GM18951 (cell line): ENCODE results near the gene NAMPT.

ENCODE experiments used
- POLR2A ChIP-seq: IDR thresholded peaks from 4 replicates; pipeline ENCODE4 v1.6.1; 2011; ENCODE audit warnings: mild to moderate bottlenecking; ENCODE audit not compliant: insufficient read length, insufficient read depth; ENCODE audit errors: extremely low read depth
- in situ Hi-C: fragments of 300-500 bp; cut with MboI; formaldehyde crosslinking; loops from one replicate; pipeline ENCODE4 v1.12.0; 2022; ENCODE audit warnings: low sequenced_read_pairs, mixed read lengths, inconsistent platforms; ENCODE audit not compliant: unreplicated experiment

NAMPT gene

DNA sequence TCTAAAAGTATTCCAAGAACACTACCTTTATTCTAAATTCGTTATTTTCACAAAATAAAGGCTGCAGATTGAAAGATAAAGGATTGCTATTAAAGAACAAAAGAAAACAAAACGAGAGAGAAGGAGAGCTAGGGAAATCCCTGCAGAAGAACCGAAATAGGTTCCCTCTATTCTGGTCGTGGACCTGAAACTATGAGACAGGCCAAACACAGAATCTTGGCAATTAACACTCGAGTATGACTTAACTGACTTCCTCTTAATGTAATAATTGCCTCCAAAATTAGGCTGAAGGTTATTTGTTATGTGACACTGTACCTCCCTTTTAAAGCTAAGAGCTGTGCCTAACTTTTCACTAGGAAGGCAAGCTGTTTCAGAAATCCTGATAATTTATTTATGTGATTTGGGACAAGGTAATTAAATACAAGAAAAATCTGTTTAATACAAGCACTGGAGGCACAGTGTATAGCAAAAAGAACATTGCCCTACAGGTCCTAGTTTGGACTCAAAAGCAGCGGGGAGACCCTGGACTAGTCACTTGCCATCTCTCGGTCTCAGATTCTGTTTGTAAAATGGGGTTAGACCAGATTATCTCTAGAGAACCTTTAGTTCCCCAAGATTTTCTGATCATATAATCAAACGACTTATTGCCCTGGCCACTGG is 11.6 kb downstream of the NAMPT start:
- in situ Hi-C loops: no loop called here
- no peak for TF ChIP-seq POLR2A

DNA sequence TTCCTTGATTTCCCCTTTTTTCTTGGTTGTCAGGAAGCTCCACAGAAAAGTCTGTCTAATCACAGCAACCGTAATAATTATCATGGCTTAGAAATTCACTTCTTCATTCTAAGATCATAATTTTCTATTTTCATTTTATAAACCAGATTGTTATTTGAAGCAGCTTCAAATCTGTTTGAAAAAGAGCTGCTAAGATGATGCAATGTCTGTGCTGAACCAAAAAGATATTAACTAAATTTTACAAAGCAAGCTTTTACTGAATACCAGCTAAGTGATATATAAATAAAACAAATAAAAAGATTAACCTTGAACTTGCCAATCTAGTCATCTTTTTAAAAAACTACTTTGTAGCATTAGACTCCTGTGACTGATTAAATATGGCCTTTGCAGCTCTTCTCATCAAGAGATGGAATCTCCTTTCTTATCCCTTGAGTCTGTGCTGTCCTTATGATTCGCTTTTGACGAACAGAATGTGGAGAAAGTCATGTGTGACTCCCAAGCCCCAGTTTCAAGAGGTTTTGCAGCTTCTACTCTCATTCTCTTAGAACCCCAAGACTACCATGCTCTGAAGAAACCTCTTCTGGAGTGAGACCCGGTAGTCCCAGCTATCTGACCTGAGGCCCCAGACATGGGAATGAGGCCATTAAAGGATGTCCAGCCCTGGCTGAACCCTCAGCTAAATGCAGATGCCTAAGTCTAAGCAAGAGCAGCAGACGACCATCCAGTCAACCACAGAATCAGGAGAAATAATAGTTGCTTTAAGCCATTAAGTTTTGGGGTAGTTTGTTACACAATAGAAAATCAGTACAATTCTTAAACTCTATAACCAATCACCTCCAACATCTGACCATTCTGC is 14.4 kb downstream of the NAMPT start:
- no peak for TF ChIP-seq POLR2A
- in situ Hi-C loops: no loop called here

DNA sequence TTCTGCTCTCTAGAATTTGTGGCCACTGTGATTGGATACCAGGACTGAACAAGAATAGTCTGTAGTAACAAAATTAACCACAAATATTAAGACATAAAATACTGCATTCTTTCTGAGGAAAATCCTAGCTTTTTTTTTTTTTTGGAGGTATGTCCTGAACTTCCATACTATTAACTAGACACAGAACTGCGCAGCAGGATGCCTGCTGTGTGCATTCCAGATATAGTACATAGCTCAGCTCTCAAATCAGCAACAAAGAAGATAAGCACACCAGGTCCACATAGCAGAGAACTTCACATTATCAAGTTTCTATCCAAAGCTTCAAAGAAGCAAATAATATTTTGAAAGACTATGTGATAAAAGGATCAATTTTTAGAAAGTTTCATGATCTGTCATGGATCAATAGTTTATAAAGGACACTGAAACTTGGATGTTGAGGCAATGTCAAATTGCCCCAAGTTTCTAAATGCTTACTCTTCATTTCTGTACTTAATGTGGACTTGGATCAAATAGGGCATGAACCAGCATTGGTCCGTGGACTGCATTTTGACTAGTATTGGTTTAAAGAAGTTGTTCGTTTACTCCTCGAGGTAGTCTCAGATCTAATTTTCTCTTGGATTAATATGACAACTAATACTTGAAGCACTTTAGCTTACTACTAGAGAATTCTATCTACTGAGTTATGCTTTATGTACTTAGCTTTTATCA is 15.4 kb downstream of the NAMPT start:
- in situ Hi-C loops: no loop called here
- no peak for TF ChIP-seq POLR2A

DNA sequence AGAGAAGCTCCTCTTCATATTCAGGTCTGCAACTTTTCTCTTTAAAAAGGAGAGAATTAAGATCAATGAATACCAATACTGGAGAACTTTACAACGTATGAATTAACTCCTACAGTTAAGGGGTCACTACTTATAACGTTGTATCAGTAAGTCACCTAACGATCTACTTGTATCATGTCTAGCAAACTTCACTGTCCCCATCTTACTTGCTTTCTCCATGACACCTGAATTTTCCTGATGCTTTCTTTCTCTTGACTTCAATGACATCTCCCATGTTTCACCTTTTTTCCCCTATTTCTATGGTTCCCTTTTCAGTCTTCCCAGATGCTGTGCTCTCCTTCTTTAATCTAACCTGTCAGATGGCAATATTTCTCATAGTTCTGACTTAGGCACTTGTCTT is 19.6 kb downstream of the NAMPT start:
- no peak for TF ChIP-seq POLR2A
- in situ Hi-C loops: no loop called here

DNA sequence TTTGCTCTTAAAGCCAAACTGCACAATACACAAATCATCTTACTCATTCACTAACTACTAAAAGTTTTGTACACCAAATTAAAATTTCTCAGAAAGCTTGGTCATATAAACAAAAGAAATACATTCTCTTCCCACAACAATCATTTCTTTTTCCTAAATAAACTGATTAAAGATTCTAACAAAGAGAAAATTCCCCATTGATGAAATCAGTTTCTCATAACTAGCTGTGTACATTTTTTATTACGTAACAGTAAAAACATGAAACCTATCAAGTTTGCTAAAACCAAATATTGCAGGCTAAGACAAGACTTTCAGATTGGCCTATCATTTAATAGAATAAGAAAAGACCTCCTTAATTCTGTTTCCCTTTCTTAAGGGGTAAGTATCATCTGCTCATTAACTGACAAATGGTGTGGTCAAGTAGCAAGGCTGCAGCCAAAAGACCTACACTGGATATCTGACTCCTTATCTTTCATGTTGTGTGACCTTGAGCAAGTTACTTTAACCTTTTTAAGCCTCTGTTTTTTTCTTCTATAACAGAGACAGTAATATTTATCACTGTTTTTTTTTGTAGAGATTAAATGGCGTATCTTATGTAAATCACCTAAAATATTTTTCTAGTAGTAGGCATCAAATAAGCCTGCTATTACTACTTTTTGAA is 22.4 kb downstream of the NAMPT start:
- TF ChIP-seq POLR2A: no peak
- in situ Hi-C loops: no loop called here

DNA sequence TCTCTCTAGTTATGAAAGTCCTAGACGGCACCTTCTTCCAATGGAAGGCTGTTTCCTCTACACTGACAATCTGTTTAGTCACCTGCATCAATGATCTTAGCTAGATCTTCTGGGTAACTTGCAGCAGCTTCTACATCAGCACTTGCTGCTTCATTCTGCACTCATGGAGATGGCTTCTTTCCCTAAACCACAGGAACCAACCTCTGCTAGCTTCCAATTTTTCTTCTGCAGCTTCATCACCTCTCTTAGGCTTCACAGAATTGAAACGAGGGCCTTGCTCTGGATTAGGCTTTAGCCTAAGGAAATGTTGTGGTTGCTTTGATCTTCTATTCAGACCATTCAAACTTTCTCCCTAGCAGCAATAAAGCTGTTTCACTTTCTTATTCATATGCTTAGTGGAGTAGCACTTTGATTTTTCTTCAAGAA is 24.6 kb downstream of the NAMPT start:
- in situ Hi-C loops: no loop called here
- no peak for TF ChIP-seq POLR2A

DNA sequence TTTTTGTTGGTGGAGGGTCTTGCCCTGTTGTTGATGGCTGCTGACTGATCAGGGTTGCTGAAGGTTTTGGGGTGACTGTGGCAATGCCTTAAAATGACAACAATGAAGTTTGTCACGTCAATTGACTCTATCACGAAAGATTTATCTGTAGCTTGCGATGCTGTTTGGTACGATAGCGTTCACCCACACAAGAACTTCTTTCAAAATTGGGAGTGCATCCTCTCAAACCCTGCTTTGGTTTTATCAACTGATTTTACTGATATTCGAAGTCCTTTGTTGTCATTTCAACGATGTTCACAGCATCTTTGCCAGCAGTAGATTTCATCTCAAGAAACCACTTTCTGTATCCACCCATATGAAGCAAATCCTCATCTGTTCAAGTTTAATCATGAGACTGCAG is 26.0 kb downstream of the NAMPT start:
- in situ Hi-C loops: no loop called here
- no peak for TF ChIP-seq POLR2A

DNA sequence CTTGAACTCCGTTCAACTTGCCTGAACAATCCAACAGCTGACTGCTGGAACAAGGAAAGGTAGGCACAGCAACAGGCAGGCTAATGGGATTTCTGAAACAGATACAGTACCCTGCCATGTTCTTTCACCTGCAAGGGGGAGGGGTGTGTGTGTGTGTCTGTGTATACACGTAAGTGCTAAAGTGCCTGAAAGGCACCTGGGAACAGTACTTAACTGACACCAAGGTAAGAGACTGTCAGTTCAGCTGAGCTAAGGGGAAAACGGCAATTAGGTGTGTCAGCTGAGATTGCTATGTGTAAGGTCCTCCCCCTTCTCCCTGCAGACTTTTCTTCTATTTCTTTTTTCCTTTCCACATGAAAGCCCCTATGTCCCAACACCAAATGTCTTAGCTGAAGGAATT is 27.0 kb downstream of the NAMPT start:
- no peak for TF ChIP-seq POLR2A
- in situ Hi-C loops: no loop called here

DNA sequence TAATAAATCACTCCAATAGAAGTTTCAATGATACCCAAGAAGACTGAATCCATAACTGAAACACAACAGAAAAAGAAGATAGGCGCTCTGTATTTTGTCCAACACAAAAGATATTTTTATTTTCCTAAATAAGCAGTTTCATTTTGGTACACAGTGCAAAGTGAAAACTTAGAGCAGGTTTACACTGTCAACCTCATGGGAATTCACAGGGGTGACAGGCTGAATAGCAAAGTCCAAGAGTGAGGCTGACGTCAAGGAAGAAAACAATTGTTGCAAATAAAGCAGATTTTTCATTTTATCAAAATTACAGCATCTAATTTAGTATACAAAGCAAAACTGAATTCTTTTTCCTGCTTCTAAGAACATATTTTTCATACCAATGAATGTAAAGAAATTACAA is 28.6 kb downstream of the NAMPT start:
- in situ Hi-C loops: no loop called here
- no peak for TF ChIP-seq POLR2A

DNA sequence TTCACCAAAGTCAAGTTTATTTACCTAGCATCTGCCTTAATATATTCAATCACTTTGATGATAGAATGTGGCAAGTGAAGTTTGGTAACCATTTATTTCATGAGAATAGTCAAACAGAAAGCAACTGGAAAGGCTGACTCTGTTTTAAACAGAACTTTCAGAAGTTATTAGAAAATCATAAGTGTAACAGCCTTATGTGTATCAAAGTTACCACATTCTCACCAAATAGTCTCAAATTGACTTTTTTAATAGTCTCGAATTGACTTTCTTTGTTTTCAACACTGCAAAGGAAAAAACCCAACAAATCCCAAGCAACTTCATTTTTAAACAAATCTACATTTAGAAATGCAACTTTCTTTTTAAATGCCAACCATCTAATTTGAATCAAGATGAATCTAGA is 29.5 kb downstream of the NAMPT start:
- no peak for TF ChIP-seq POLR2A
- in situ Hi-C loops: no loop called here

DNA sequence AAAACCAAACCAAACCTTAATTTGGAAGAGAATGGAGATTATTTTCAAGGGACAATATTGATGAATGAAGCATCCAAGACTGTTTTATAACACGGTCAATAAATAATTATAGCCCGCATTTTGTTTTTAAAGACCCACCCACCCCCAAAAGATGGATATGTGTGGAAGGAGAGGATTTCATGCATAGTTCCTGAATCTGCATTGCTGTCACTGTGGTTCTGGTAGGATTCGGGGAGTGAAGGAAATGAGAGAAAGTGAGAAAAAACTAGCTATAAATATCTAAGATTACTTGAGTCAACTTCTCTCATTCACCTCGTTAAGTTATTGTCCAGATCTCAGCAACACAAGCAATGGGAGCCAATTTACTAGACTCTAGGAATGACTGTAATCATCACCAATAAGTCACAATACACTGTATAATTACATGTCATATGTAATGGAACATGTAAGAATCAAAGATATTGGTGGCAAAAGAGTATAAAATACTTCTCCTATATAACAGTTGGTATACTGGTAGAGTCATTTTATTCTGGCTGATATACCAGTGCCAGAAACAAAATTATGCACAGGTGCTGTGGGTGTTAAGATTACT is 30.2 kb downstream of the NAMPT start:
- TF ChIP-seq POLR2A: no peak
- in situ Hi-C loops: no loop called here

DNA sequence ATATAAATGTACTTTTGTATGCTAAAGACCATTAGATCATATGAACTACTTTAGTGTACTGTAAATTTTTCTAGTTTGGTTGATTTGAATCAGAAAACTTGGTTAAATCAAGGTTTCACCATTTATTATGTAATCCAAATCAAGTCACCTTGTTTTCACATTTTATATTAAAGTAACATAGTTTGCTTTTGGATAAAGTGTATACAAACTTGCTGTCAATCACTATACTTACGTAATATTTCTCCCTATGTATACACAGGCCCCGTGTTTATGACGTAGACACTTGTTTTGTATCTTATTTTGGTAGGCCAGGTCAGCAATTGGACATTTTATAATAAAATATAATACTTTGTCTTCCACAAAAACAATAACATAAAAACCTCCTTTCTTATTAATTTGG is 32.2 kb downstream of the NAMPT start:
- in situ Hi-C loops: no loop called here
- no peak for TF ChIP-seq POLR2A

DNA sequence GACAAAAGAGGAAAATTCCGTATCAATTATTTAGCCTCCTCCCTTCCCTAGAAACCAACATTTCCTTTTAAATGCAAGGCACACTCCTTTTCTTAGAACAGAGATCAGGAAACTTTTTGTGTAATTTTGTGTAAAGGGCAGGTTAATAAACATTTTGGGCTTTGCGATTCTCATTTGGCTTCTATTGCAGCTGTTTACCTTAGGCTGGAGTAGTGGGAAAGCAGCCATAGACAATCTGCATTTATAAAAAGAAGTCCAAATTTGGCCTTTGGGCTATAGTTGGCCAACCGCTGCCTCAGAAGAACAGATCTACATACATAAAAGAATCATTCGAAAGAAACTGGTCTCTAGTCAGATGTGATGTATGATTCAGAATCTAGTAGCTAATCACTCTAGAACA is 35.3 kb downstream of the NAMPT start:
- in situ Hi-C loops: no loop called here
- TF ChIP-seq POLR2A: no peak

DNA sequence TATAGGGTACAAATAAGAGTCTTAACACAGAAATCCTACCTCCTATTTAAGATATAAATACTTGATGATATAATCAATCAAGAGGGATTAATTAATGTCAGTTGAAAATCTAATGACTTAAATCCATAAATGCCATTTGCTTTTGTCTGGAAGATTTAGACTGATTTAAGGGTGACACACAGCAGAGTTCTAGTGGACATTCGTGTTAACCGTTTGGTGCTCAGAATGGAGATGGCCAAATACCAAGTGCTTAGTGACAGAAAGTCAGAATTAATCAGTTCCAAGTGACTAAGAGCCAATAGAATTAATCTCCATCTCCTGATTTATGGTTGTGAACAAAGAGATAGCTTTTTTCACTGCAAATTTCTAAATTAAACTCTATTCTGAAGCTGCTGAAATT is 36.2 kb downstream of the NAMPT start:
- TF ChIP-seq POLR2A: no peak
- in situ Hi-C loops: no loop called here
